Endothelial cell of umbilical vein (primary cell): ENCODE data around the gene SLC7A6. TPM values are rescaled to one million over a fixed set of nuclear protein-coding genes. Genes with fewer than 3 reads are reported as not detected.

Experiments used
- BruUV-seq: library from RNA; stranded (reverse); fragments of 400-500 nt; replicated peaks from 2 replicates; lab custom pipeline; 2021; lab: Mats Ljungman, UMichigan
- CTCF ChIA-PET: fragments of 300-600, 350-600 bp; sonication (Branson Sonifier 250); formaldehyde crosslinking; loops from one replicate; lab custom pipeline; 2021; ENCODE audit warnings: antibody characterized with exemption, inconsistent platforms; lab: Charles Lee
- POLR2A ChIA-PET: fragments of 300-600, 350-600 bp; sonication (Branson Sonifier 250); formaldehyde crosslinking; loops from one replicate; lab custom pipeline; 2021; ENCODE audit warnings: antibody characterized with exemption, inconsistent platforms; lab: Charles Lee
- DNase-seq: peaks from one replicate; pipeline ENCODE4 v3.0.0-alpha.2; 2011; ENCODE audit warnings: low read depth, low spot score
- FAIRE-seq: peaks from 2 replicates; lab custom pipeline; 2011; peaks lifted over from hg19 to GRCh38; lab: Jason Lieb, UNC
- H2AFZ ChIP-seq: 2 replicates; pipeline ENCODE4 v1.6.0; 2012; ENCODE audit warnings: low read depth, low read length, control low read depth, inconsistent platforms
- H3K27ac ChIP-seq: 2 replicates; pipeline ENCODE4 v1.5.1; 2011; ENCODE audit warnings: low read depth, mild to moderate bottlenecking, control low read depth, low read length, moderate library complexity; ENCODE audit not compliant: insufficient read depth
- H3K27me3 ChIP-seq, 2 experiments: 2 replicates each; pipeline versions ENCODE4 v1.6.0 to v1.6.1; 2011; ENCODE audit warnings: low read length in 2 of 2, mixed read lengths in 1 of 2; ENCODE audit not compliant: control insufficient read depth in 2 of 2, insufficient read depth in 2 of 2
- H3K36me3 ChIP-seq, 2 experiments: 2 replicates in 1 of 2; 3 replicates in 1 of 2; pipeline ENCODE4 v1.5.1; 2011; ENCODE audit warnings: low read length in 2 of 2, mild to moderate bottlenecking in 1 of 2, moderate library complexity in 1 of 2; ENCODE audit not compliant: control insufficient read depth in 2 of 2, insufficient read depth in 2 of 2; ENCODE audit errors: extremely low read depth in 1 of 2
- H3K4me1 ChIP-seq: 3 replicates; pipeline ENCODE4 v1.5.1; 2011; ENCODE audit warnings: mild to moderate bottlenecking, low read length; ENCODE audit not compliant: control insufficient read depth, insufficient read depth; ENCODE audit errors: extremely low read depth
- H3K4me2 ChIP-seq: 2 replicates; pipeline ENCODE4 v1.6.1; 2011; ENCODE audit warnings: low read length, control low read depth, mixed read lengths; ENCODE audit not compliant: insufficient read depth
- H3K4me3 ChIP-seq, 3 experiments: fragments of 200-600 bp in 1 of 3; sonication (generic), shearing (Covaris generic) in 1 of 3; replicated peaks in 1 of 3; 2 replicates each; pipeline ENCODE4 v1.5.1; 2011 to 2016; ENCODE audit warnings: control low read depth in 3 of 3, low read length in 3 of 3, mild to moderate bottlenecking in 2 of 3, inconsistent platforms in 1 of 3, low read depth in 1 of 3, moderate library complexity in 1 of 3; ENCODE audit not compliant: insufficient read depth in 1 of 3
- H3K79me2 ChIP-seq: 2 replicates; pipeline ENCODE4 v1.6.0; 2012; ENCODE audit warnings: low read length, inconsistent platforms; ENCODE audit not compliant: control insufficient read depth, insufficient read depth
- H3K9ac ChIP-seq: replicated peaks from 2 replicates; pipeline ENCODE3; 2011; ENCODE audit warnings: low read length, control low read depth; ENCODE audit not compliant: insufficient read depth; ENCODE audit errors: extremely low read depth
- H3K9me1 ChIP-seq: replicated peaks from 3 replicates; pipeline ENCODE4 v1.6.0; 2011; ENCODE audit warnings: mild to moderate bottlenecking, low read length; ENCODE audit not compliant: control insufficient read depth, insufficient read depth; ENCODE audit errors: extremely low read depth
- H3K9me3 ChIP-seq: replicated peaks from 2 replicates; pipeline ENCODE4 v1.5.1; 2012; ENCODE audit warnings: low read length, inconsistent platforms; ENCODE audit not compliant: control insufficient read depth, insufficient read depth
- H4K20me1 ChIP-seq: replicated peaks from 2 replicates; pipeline ENCODE3; 2011; ENCODE audit warnings: mild to moderate bottlenecking, low read length; ENCODE audit not compliant: control insufficient read depth, insufficient read depth; ENCODE audit errors: extremely low read depth
- CTCF ChIP-seq, 2 donors: IDR thresholded peaks; 1 replicate in 1 of 2; 2 replicates in 1 of 2; pipeline ENCODE4 v1.5.1; 2011; ENCODE audit warnings: low read length in 2 of 2, mild to moderate bottlenecking in 2 of 2, moderate library complexity in 2 of 2, control low read depth in 1 of 2, inconsistent platforms in 1 of 2, low read depth in 1 of 2; ENCODE audit not compliant: insufficient read depth in 1 of 2; ENCODE audit errors: extremely low read depth in 1 of 2
- EZH2 ChIP-seq: IDR thresholded peaks from 2 replicates; pipeline ENCODE4 v1.6.1; 2012; ENCODE audit warnings: borderline replicate concordance, low read depth, mild to moderate bottlenecking, moderate library complexity, low read length, inconsistent platforms; ENCODE audit not compliant: severe bottlenecking
- FOS ChIP-seq: IDR thresholded peaks from 2 replicates; pipeline ENCODE4 v1.6.1; 2011; ENCODE audit warnings: mild to moderate bottlenecking, low read length, moderate library complexity, borderline replicate concordance; ENCODE audit not compliant: insufficient read depth
- GATA2 ChIP-seq: IDR thresholded peaks from 2 replicates; pipeline ENCODE4 v1.7.0; 2011; ENCODE audit warnings: low read depth, mild to moderate bottlenecking, moderate library complexity, mixed read lengths, low read length; ENCODE audit not compliant: insufficient read length, insufficient read depth
- JUN ChIP-seq: IDR thresholded peaks from 2 replicates; pipeline ENCODE4 v1.6.1; 2011; ENCODE audit warnings: borderline replicate concordance, low read depth; ENCODE audit not compliant: insufficient read length, insufficient read depth
- MAX ChIP-seq: IDR thresholded peaks from 2 replicates; pipeline ENCODE4 v1.6.1; 2011; ENCODE audit not compliant: insufficient read depth, insufficient read length
- MYC ChIP-seq: IDR thresholded peaks from one replicate; pipeline ENCODE4 v1.6.1; 2011; ENCODE audit warnings: mild to moderate bottlenecking, low read depth, low read length
- POLR2A ChIP-seq: IDR thresholded peaks from 2 replicates; pipeline ENCODE4 v1.6.1; 2012; ENCODE audit warnings: low read depth, mild to moderate bottlenecking, control low read depth, low read length
- POLR2AphosphoS5 ChIP-seq: IDR thresholded peaks from 2 replicates; pipeline ENCODE4 v1.6.1; 2012; ENCODE audit warnings: low read depth, mild to moderate bottlenecking, control low read depth, low read length, moderate library complexity; ENCODE audit not compliant: insufficient read depth
- dilution Hi-C: fragments of 300-500 bp; cut with MboI; formaldehyde crosslinking; loops from one replicate; pipeline ENCODE4 v1.15.0; 2019; ENCODE audit warnings: low sequenced_read_pairs; ENCODE audit not compliant: extremely low pct_ligation_motif_present
- intact Hi-C: fragments of 100-400 bp; cut with micrococcal nuclease; formaldehyde crosslinking; loops from one replicate; pipeline ENCODE4 v1.10.0; 2022
- polyA plus RNA-seq, 4 experiments: library from polyadenylated mRNA; depleted of rRNA in 3 of 4; stranded (reverse) in 3 of 4; unstranded in 1 of 4; fragments of >200 nt; gene quantifications; 2 replicates each; pipeline versions ENCODE4 v1.2.1 to v1.2.3, GENCODE V29; 2011 to 2012; ENCODE audit warnings: missing spikeins in 1 of 4
- total RNA-seq: library from RNA; stranded (reverse); gene quantifications from 2 replicates; pipeline ENCODE4 v1.2.3, GENCODE V29; 2021

Gene SLC7A6
- total and polyA plus RNA-seq, 2 donors (not counting 3 experiments of a cell fraction or from before 2014, with no cell fraction given) = 68.0 to 86.5 TPM

GRCh38 chr16:68247400-68247799 lies 16.9 kb upstream of the SLC7A6 start:
- intact Hi-C loops = no loop called here
- Histone ChIP-seq H3K4me2 (no peak overlapping the region), H3K4me1 (peaks cover 9% of the 10 kb centered on the region), H3K9me1 (no peaks in the 10 kb centered on the region), H2AFZ (no peak overlapping the region), H3K36me3 (peaks cover 0 to 2% of the 10 kb centered on the region in 2 experiments), H3K9me3 (no peaks in the 10 kb centered on the region), H3K27me3 (no peaks in the 10 kb centered on the region), H3K27ac (no peak overlapping the region), H3K4me3 (no peak overlapping the region), H3K79me2 (no peaks in the 10 kb centered on the region), H3K9ac (no peak overlapping the region), H4K20me1 (no peaks in the 10 kb centered on the region)
- dilution Hi-C loops = no loop called here
- FAIRE-seq (no peak), DNase-seq (no peak)
- TF ChIP-seq EZH2 = no peak
- no peak for TF ChIP-seq CTCF (IDR thresholded peaks at IDR 0.05; ENCODE audit: extremely low read depth in 1 of 2, insufficient read depth in 1 of 2, low read depth in 1 of 2, low read length in 2 of 2)
- TF ChIP-seq MYC = no peak
- TF ChIP-seq MAX = no peak
- no peak for TF ChIP-seq POLR2AphosphoS5
- TF ChIP-seq GATA2 = no peak
- TF ChIP-seq FOS = no peak
- TF ChIP-seq JUN = no peak
- no peak for TF ChIP-seq POLR2A
- POLR2A ChIA-PET = no interaction called here
- BruUV-seq = no TSS peak
- CTCF ChIA-PET = interaction anchor here (1.3 to 5.8 kb wide), 2 partner anchors 14 kb away, joined by 3 to 33 read pairs; no protein-coding TSS in a partner anchor
